HEK293 (cell line): ENCODE measurements around the gene PTPRA.
A peak's percentile ranks its signal among the peaks of the same experiment; 100 is the strongest.

Source experiments
- TF ChIP-seq, protein P1 (sequence below): fragments of 450-650 bp; formaldehyde crosslinking; IDR thresholded peaks from 2 replicates; pipeline ENCODE4 v1.5.1; 2016; ENCODE audit warnings: missing biosample characterization, missing genetic modification characterization
- TF ChIP-seq, protein P2 (sequence below): fragments of 450-650 bp; formaldehyde crosslinking; IDR thresholded peaks from 2 replicates; pipeline ENCODE4 v1.5.1; 2016; ENCODE audit warnings: missing biosample characterization, missing genetic modification characterization

DNA sequence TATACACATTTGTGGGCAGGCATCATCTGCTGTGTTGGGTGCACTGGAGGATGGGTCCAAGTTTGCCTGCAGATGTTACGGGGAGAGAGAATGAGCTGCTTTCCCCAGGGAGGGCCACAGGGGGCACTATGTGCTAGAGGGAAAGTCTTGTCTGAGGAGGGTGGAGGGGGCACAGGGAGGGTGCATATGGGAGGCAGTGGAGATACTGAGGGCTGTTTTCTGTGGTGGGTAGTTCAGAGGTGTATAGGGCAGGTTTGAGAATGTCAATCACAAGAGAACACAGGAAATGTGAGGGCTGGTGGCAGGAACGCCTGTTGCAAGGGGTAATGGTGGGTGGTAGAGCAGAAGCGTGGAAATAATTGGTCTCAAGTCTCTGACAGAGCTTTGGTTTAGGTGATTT is 7.7 kb upstream of the PTPRA start:
- TF ChIP-seq, protein P1, sequence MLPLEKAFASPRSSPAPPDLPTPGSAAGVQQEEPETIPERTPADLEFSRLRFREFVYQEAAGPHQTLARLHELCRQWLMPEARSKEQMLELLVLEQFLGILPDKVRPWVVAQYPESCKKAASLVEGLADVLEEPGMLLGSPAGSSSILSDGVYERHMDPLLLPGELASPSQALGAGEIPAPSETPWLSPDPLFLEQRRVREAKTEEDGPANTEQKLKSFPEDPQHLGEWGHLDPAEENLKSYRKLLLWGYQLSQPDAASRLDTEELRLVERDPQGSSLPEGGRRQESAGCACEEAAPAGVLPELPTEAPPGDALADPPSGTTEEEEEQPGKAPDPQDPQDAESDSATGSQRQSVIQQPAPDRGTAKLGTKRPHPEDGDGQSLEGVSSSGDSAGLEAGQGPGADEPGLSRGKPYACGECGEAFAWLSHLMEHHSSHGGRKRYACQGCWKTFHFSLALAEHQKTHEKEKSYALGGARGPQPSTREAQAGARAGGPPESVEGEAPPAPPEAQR = no peak
- TF ChIP-seq, protein P2, sequence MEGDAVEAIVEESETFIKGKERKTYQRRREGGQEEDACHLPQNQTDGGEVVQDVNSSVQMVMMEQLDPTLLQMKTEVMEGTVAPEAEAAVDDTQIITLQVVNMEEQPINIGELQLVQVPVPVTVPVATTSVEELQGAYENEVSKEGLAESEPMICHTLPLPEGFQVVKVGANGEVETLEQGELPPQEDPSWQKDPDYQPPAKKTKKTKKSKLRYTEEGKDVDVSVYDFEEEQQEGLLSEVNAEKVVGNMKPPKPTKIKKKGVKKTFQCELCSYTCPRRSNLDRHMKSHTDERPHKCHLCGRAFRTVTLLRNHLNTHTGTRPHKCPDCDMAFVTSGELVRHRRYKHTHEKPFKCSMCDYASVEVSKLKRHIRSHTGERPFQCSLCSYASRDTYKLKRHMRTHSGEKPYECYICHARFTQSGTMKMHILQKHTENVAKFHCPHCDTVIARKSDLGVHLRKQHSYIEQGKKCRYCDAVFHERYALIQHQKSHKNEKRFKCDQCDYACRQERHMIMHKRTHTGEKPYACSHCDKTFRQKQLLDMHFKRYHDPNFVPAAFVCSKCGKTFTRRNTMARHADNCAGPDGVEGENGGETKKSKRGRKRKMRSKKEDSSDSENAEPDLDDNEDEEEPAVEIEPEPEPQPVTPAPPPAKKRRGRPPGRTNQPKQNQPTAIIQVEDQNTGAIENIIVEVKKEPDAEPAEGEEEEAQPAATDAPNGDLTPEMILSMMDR (tag by site-specific recombination) = 0 out of 2 replicates have a peak, but pooled peaks have one; percentile 32
